Sciatic nerve (tissue), 2 donors: Measurements from ENCODE around the gene RNF40. TPM values are rescaled to one million over a fixed set of nuclear protein-coding genes. Genes with fewer than 3 reads are reported as not detected.
A peak's percentile ranks its signal among the peaks of the same experiment; 100 is the strongest.

Experiments used
- ATAC-seq: fragments of 200-7000 bp; cut with Tn5 transposase; one replicate; pipeline ENCODE4 v1.9.1; 2020; ENCODE audit warnings: mild to moderate bottlenecking, moderate library complexity
- DNase-seq: peaks from one replicate; pipeline ENCODE4 v3.0.0-alpha.2; 2020; ENCODE audit warnings: low spot score
- intact Hi-C: fragments of 100-400 bp; cut with DNase I; formaldehyde crosslinking; loops from one replicate; pipeline ENCODE4 v1.14.2; 2022
- total RNA-seq: library from RNA; stranded (reverse); fragmentation: NEBNext Ultra II Directional; extraction: Animal tissue kit (Norgen Biotek cat#: 25700); gene quantifications from one replicate; pipeline ENCODE4 v1.2.1, GENCODE V29; 2021
- donor health status: DM: no; HTN: no; CAD: no.
- donor health status: DM: no; HTN: no; CAD: no.

Gene RNF40
- total RNA-seq, 1 donor from 2014 or later = 92.9 TPM

- ATAC-seq (peak; percentile 84), DNase-seq (peak; percentile 89)
- intact Hi-C loops = no loop called here
Observed at GRCh38 chr16:30775392-30776188, 13.5 kb downstream of the RNF40 start.

DNA sequence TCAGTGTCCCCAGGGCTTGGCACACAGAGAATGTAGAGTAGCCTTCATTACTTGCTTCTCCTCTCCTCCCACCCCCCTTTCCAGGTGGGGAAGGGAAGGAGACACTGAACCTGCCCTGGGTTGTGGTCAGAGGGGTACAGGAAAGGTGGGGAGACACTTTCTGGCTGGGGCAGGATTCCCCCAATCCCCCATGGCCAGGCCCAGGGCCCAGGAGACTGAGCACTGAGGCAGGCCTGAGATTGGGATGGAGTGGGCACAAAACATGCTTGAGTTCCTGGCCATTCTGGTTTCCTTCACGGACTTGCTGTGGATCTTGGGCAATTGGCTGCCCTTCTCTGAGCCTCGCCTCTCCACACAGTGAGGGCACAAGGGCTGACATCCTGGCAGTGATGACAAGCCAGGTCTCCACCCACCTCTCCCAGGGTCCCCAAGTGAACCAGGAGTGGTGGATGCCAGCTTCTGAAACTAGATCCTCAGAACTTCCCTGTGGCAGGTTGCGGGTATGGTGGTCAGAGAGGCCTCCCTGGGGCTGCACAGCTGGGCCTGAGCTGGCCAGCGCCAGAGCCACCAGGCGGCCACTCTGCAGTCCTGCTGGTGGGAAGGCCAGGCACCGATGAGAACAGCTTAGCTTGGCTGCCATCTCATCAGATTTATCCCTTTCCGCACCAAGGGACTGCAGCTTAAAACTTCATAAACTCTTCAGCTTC lies 15.6 kb downstream of the RNF40 start:
- no peak for ATAC-seq

GRCh38 chr16:30778549-30779244 lies 16.6 kb downstream of the RNF40 start:
- DNase-seq = no peak
- intact Hi-C loops = no loop called here
- peak; percentile 74 for ATAC-seq

More for the DNA sequence above, 15.6 kb downstream of the RNF40 start:
- DNase-seq = no peak
- intact Hi-C loops = no loop called here

- intact Hi-C loops = no loop called here
- no peak for DNase-seq
- ATAC-seq = no peak
Observed at GRCh38 chr16:30779596-30779995, 17.5 kb downstream of the RNF40 start.

DNA sequence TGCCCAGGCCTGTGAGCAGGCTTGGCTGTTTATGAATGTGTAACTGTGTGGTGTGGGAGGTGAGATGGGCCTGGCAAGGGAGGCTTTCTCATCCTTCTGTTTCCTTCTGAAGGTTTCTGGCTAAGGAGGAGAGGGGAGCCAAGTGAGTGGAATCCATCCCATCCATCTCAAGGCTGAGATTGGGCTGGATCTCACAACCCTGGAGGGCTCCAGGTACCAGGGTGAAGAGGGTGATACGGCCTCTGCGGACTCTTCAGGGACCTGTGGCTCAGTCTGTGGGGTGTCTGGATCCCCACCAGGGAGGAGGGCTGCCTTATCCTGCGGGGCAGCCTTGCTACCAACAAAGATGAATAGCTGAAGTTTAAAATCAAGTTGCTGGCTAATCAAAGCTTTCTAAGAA lies 17.9 kb downstream of the RNF40 start:
- intact Hi-C loops = no loop called here
- ATAC-seq = no peak
- no peak for DNase-seq

GRCh38 chr16:30780549-30780948 lies 18.4 kb downstream of the RNF40 start:
- intact Hi-C loops = no loop called here
- ATAC-seq (no peak), DNase-seq (no peak)

GRCh38 chr16:30782486-30783279 lies 20.6 kb downstream of the RNF40 start:
- DNase-seq (no peak), ATAC-seq (no peak)
- intact Hi-C loops = no loop called here

DNA sequence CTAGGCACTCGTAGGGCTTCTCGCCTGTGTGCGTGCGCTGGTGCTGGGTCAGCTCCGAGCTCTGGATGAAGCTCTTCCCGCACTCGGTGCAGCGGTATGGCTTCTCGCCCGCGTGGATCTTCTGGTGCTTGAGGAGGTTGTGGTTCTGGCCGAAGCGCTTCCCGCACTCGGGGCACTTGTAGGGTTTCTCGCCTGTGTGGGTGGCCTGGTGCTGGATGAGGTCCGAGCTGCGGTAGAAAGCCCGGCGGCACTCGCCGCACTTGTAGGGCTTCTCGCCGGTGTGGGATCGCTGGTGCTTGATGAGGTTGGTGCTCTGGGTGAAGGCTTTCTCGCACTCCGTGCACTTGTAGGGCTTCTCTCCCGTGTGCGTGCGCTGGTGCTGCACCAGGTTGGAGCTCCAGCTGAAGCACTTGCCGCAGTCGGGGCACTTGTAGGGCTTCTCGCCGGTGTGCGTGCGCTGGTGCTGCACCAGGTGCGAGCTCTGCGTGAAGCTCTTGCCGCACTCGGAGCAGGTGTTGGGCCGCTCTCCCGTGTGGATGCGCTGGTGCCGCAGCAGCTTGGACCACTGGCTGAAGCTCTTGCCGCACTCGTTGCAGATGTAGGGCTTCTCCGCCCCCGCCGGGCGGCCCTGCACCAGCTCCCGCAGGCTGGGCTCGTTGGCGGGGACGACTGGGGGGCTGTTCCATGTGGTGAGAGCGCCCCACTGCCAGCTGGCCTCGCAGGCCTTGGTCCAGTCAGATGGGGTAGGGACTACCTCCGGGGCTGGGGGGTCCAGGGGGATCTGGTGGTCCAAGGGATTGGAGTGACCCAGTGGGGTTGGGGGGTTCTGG lies 21.4 kb downstream of the RNF40 start:
- DNase-seq = no peak
- intact Hi-C loops = no loop called here
- no peak for ATAC-seq

GRCh38 chr16:30784215-30784614 lies 22.1 kb downstream of the RNF40 start:
- DNase-seq = no peak
- ATAC-seq = no peak
- intact Hi-C loops = no loop called here

GRCh38 chr16:30785126-30786106 lies 23.3 kb downstream of the RNF40 start:
- ATAC-seq = no peak
- intact Hi-C loops = no loop called here
- DNase-seq = no peak

DNA sequence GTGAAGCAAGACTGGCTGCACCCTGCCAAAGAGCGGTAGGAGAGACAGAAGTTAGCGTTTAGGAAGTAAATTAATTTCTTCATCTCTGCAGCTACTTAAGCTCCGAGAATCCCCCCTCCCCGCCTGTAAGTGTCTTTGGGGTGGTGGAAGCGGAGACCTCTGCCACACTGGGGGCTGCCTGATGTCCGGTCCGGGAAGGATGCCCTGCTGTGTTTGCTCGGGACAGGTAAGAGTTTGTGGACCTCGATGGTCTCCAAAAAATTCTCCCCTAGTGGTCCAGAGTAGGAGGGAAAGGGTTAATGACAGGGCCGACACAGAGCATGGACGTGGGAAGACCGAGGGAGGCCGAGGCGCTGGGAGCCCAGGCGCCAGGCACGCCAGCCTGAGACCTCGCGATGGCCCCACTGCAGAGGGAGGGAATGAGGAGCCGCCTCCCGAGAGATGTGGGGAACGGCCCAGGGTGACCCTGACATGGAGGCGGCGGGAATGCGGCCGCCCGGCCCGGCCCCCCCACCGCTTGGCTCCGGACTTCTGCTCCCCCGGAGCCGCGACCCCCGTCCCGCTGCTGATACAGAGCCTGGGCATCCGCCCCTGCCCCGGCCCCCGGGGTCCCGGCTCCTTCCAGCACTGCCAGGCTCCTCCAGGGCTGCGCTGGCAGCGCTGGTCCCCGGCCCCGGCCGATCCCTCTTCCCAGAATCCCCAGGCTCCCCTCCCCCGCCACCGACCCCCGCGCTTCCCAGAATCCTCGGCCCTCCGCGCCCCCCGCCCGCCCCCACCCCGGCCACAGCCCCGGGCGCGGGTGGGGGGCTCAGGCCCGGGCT lies 24.2 kb downstream of the RNF40 start:
- DNase-seq = peak; percentile 62
- intact Hi-C loops = no loop called here

DNA sequence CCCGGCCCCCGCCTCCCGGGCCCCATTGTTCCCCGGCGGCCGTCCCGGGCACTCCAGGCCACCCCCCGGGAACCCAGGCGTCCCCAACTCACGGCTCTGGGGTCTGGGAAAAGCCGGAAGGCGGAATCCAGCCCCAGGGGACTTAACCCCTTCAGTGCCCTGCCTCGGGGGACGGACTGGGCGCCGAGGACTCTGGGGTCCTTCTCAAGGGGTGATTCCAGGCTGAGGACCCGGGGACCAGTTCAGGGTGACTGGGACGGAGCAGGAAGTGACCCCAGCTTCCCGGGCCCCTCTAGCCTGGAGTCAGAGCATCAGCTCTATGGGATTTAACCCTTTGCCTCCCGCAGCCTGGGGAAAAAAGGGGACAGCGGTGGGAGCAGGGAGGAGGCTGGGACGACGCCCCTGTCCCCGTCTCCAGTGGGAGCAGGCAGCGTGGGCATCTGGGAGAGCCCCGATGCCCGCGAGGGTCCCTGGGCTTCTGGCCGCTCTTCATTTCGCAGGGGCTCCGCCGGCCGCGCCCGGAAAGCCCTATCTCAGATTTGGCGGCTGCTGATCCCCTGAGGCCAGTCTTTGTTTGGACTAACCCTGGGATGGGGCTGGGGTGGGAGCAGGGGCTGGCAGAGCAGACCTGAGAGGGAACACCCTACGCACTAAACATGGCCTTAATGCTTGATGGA lies 25.0 kb downstream of the RNF40 start, which contains the start of gene ZNF629:
Gene ZNF629, minus strand, starts transcription at position 270 of the 677 bp plus-strand sequence. CDS start 2,723 bp downstream, outside the sequence.
- peak; percentile 91 for ATAC-seq
- peak; percentile 84 for DNase-seq
- intact Hi-C loops = no loop called here

More for the DNA sequence above, 24.2 kb downstream of the RNF40 start:
- peak; percentile 40 for ATAC-seq

- no peak for DNase-seq
- peak; percentile 5 for ATAC-seq
- intact Hi-C loops = no loop called here
Observed at GRCh38 chr16:30787613-30788378, 25.7 kb downstream of the RNF40 start.

- intact Hi-C loops = no loop called here
- ATAC-seq (no peak), DNase-seq (no peak)
Observed at GRCh38 chr16:30793508-30794069, 31.5 kb downstream of the RNF40 start.

DNA sequence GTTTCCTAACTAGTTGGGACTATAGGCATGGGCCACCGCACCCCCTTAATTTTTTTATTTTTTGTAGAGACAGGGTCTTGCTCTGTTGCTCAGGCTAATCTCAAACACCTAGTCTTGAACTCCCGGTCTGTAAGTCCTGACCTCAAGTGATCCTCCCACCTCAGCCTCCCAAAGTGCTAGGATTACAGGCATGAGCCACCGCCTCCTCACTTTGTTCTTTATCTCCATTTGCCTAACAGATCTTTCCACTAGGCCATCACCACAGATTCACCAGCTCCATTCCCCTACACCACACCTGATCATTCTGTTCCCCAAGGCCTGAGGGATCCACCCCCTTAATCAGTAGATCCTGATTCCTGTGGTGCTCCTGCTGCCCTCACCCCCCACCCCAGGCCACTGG lies 32.5 kb downstream of the RNF40 start:
- intact Hi-C loops = no loop called here
- DNase-seq (no peak), ATAC-seq (no peak)
